RWPE1 (cell line): ENCODE results near the gene UNC80.

Source experiments
- CTCF ChIA-PET: fragments of 350-600 bp; sonication (Branson Sonifier 250); formaldehyde crosslinking; extraction: SDS; loops from one replicate; lab custom pipeline; 2021; lab: Yijun Ruan, JAX
- POLR2A ChIA-PET: fragments of 400-600 bp; formaldehyde crosslinking; extraction: SDS; loops from one replicate; lab custom pipeline; 2020; ENCODE audit warnings: antibody characterized with exemption; ENCODE audit not compliant: low non-redundant PET; lab: Yijun Ruan, JAX
- DNase-seq: peaks from one replicate; pipeline ENCODE4 v3.0.0; 2012; ENCODE audit warnings: low spot score
- H3K27ac ChIP-seq: fragments of 450-650 bp; 2 replicates; pipeline ENCODE4 v1.5.1; 2017
- TF ChIP-seq, protein P1 (sequence below): fragments of 450-650 bp; conservative IDR thresholded peaks from 2 replicates; pipeline ENCODE4 v1.5.1; 2017; ENCODE audit warnings: low read depth, mild to moderate bottlenecking

The UNC80 gene

DNA sequence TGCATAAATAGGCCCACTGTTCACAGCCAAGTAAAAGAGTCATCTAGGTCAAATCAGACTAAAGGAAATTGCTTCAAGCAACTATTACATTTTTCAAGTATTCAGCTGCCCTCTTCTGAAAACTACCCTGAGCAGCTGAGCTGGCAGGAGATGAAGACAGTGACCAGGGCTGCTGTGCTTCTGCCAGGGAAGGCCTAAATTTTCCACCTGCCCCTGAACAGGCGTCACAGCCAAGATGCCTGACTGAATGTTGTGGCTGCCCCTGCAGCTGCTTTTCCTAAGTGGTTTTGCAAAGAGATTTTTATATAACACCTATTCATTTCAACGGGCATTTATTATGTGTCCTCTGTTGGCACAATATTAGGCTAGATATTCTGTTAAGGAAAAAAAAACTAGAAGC lies 134.1 kb downstream of the UNC80 start:
- DNase-seq, result no peak
- CTCF ChIA-PET, result interaction anchor here (0.5 to 0.7 kb wide), 2 partner anchors 33 to 34 kb away, joined by 3 to 9 read pairs; no protein-coding TSS in a partner anchor
- POLR2A ChIA-PET, result no interaction called here
- TF ChIP-seq, protein P1, sequence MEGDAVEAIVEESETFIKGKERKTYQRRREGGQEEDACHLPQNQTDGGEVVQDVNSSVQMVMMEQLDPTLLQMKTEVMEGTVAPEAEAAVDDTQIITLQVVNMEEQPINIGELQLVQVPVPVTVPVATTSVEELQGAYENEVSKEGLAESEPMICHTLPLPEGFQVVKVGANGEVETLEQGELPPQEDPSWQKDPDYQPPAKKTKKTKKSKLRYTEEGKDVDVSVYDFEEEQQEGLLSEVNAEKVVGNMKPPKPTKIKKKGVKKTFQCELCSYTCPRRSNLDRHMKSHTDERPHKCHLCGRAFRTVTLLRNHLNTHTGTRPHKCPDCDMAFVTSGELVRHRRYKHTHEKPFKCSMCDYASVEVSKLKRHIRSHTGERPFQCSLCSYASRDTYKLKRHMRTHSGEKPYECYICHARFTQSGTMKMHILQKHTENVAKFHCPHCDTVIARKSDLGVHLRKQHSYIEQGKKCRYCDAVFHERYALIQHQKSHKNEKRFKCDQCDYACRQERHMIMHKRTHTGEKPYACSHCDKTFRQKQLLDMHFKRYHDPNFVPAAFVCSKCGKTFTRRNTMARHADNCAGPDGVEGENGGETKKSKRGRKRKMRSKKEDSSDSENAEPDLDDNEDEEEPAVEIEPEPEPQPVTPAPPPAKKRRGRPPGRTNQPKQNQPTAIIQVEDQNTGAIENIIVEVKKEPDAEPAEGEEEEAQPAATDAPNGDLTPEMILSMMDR, result no peak
- no peak overlapping the region for H3K27ac ChIP-seq

DNA sequence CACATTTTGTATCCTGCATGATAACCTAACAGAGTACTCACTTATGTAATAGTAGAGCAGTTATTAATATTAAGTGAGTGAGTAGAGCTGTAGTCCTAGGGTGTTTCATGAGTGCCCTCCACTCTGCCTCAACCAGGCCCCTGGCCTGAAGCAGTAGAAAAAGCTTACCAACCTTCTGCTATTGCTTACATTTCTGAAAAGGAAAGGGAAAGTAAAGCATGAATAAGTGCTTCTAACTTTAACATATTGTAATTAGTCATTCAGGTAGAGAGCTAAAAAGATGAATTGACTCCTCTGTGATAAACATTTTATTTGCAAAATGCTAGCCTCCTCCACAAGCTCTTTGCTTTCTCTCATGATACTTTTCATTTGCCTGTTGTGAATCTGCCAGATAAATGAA lies 136.1 kb downstream of the UNC80 start:
- ChIA-PET CTCF (interaction anchor here (0.6 to 0.7 kb wide), 3 partner anchors 251 to 1014 kb away, joined by 3 to 6 read pairs (median 3); no protein-coding TSS in a partner anchor), POLR2A (no interaction called here)
- DNase-seq, result no peak
- TF ChIP-seq, protein P1, result no peak
- no peak overlapping the region for H3K27ac ChIP-seq

DNA sequence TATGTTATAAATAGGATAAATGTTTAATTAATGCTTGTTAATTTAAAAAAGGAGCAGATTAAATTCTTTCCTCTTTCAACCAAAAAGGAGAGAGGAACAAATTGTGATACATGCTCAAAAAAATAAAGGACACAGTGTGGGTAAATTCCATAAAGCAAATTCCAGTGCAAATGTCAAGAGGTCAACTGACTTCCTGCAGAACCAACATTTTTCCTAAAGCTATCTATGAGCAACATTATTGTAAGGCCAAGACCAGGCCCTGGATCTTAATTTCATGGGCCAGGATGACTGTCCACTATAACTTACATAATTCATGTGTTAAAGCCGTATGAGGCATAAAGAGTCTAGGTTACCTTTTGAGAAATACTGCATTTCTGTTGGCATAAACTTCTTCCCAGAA lies 136.9 kb downstream of the UNC80 start:
- POLR2A ChIA-PET, result no interaction called here
- no peak overlapping the region for H3K27ac ChIP-seq
- no peak for DNase-seq
- CTCF ChIA-PET, result interaction anchor here (0.6 kb wide), 1 partner anchor 1014 kb away, joined by 6 read pairs; no protein-coding TSS in a partner anchor
- TF ChIP-seq, protein P1, result no peak

DNA sequence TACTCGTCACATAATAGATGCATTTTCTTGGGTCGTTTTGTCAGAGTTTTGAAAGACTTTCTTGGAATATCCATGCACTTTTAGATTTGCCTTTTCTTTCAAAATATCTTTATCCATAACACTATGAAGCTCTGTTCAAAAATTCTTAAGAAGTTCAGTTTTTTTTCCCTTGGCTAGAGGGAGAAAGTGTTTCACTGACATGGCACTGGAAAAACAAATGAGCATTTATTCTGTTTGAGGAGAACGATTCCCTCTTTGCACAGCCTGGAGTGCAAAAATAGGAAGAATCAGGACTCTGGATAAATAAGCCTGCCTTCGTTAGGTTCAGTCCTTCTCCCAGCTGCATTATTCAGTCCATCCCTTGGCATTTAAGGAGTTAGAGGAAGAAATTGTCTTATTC lies 139.9 kb downstream of the UNC80 start:
- DNase-seq, result no peak
- TF ChIP-seq, protein P1, result no peak
- CTCF ChIA-PET, result no interaction called here
- POLR2A ChIA-PET, result no interaction called here
- no peak overlapping the region for H3K27ac ChIP-seq

DNA sequence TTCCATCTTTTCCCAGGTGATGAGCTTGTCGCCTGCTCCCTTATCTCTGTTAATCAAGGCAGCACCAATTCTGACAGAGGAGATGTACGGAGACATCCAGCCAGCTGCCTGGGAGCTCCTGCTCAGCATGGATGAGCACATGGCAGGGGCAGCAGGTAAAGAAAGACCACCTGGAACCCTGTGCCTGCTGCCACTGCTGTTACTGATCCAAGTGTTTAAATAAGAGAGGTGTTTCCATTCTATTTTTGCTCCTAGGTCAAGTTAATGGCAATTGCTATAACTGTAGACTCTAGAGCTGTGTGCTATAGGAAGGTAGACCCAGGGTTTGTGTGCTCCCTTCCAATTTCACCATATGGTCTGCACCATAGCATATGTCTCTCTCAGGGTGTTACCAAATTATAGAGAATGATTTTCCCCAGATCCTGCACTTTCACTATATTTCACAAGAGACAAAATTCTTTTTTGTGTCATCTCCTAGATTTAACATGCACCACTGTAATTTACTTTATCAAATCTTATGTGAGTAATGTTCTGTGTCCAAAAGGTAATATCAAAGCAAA lies 142.2 kb downstream of the UNC80 start:
- POLR2A ChIA-PET, result no interaction called here
- CTCF ChIA-PET, result interaction anchor here (0.6 kb wide), 1 partner anchor 54 kb away, joined by 3 read pairs; no protein-coding TSS in a partner anchor
- no peak for DNase-seq
- H3K27ac ChIP-seq, result no peak overlapping the region
- TF ChIP-seq, protein P1, result no peak

DNA sequence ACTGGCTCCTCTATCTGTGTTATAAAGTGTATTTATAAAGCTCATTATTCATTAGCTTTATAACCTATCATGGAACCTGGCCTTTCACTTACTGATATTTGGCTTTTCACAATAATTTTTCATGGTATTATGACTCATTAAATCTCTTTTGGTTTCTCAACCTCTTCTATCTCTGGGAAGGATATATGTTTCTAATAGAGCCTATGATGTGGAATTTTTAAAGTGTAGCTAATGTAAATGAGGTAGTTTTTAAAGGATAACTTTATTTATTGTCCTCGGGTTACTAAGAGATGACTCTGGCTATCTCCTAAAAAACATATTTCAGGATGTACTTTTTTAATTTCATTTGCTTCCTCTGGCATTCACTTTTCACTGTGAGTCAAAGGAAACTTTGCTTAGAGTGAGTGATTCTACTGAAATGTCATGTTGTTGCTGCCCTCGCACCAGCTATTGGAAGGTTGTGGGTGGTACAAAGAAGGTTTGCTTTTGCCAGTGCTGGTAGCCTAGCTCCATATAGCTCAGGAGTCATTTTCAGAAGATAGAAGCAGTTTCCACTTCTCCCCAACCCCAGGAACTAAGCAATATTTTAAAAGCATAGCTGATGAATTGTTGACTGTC lies 145.6 kb downstream of the UNC80 start:
- H3K27ac ChIP-seq, result no peak overlapping the region
- POLR2A ChIA-PET, result no interaction called here
- DNase-seq, result no peak
- TF ChIP-seq, protein P1, result no peak
- CTCF ChIA-PET, result no interaction called here
